ENCODE results near the gene FRYL. TPM values are rescaled to one million over a fixed set of nuclear protein-coding genes. Genes with fewer than 3 reads are reported as not detected.

FRYL gene
- polyA plus RNA-seq, 2 donors: 8.9 to 12.8 TPM

GRCh38 chr4:48660347-48660746, 119.7 kb downstream of the FRYL start:
- Histone ChIP-seq H3K4me1 (ENCODE audit: control insufficient read depth in 2 of 2, insufficient read depth in 2 of 2, low read length in 1 of 2) (no peaks in the 10 kb centered on the region), H3K27ac (ENCODE audit: low read depth in 2 of 2, low read length in 1 of 2) (no peak overlapping the region), H3K9me3 (ENCODE audit: control insufficient read depth in 2 of 2, insufficient read depth in 1 of 2, low read depth in 1 of 2, low read length in 1 of 2) (no peaks in the 10 kb centered on the region), H3K27me3 (ENCODE audit: control insufficient read depth in 1 of 2, insufficient read depth in 2 of 2, low read length in 2 of 2) (no peaks in the 10 kb centered on the region), H3K36me3 (ENCODE audit: control insufficient read depth in 2 of 2, insufficient read depth in 2 of 2, low read length in 1 of 2) (no peaks in the 10 kb centered on the region), H3K4me3 (ENCODE audit: low read depth in 1 of 2, low read length in 2 of 2) (no peak overlapping the region)

- no peaks in the 10 kb centered on the region for H3K36me3 ChIP-seq (ENCODE audit: control insufficient read depth in 2 of 2, insufficient read depth in 2 of 2, low read length in 1 of 2)
- H3K27ac ChIP-seq (ENCODE audit: low read depth in 2 of 2, low read length in 1 of 2): no peak overlapping the region
- 63 to 66% methylated on average over 4 of the region's 4 CpGs for WGBS, 2 donors
- no peaks in the 10 kb centered on the region for H3K9me3 ChIP-seq (ENCODE audit: control insufficient read depth in 2 of 2, insufficient read depth in 1 of 2, low read depth in 1 of 2, low read length in 1 of 2)
- no peaks in the 10 kb centered on the region for H3K4me1 ChIP-seq (ENCODE audit: control insufficient read depth in 2 of 2, insufficient read depth in 2 of 2, low read length in 1 of 2)
- H3K27me3 ChIP-seq (ENCODE audit: control insufficient read depth in 1 of 2, insufficient read depth in 2 of 2, low read length in 2 of 2): no peaks in the 10 kb centered on the region
- no peak overlapping the region for H3K4me3 ChIP-seq (ENCODE audit: low read depth in 1 of 2, low read length in 2 of 2)
Observed at GRCh38 chr4:48654015-48654664, 125.9 kb downstream of the FRYL start.

- WGBS, 2 donors: 53 to 57% methylated on average over 8 of the region's 8 CpGs
- no peak overlapping the region for H3K4me3 ChIP-seq (ENCODE audit: low read depth in 1 of 2, low read length in 2 of 2)
Observed at GRCh38 chr4:48653217-48654014, 126.7 kb downstream of the FRYL start.

GRCh38 chr4:48651914-48652313, 128.2 kb downstream of the FRYL start:
- Histone ChIP-seq H3K27ac (ENCODE audit: low read depth in 2 of 2, low read length in 1 of 2) (no peak overlapping the region), H3K4me1 (ENCODE audit: control insufficient read depth in 2 of 2, insufficient read depth in 2 of 2, low read length in 1 of 2) (no peaks in the 10 kb centered on the region), H3K4me3 (ENCODE audit: low read depth in 1 of 2, low read length in 2 of 2) (no peak overlapping the region), H3K27me3 (ENCODE audit: control insufficient read depth in 1 of 2, insufficient read depth in 2 of 2, low read length in 2 of 2) (no peaks in the 10 kb centered on the region), H3K9me3 (ENCODE audit: control insufficient read depth in 2 of 2, insufficient read depth in 1 of 2, low read depth in 1 of 2, low read length in 1 of 2) (no peaks in the 10 kb centered on the region), H3K36me3 (ENCODE audit: control insufficient read depth in 2 of 2, insufficient read depth in 2 of 2, low read length in 1 of 2) (no peaks in the 10 kb centered on the region)
- 59 to 68% methylated on average over 1 of the region's 1 CpG for WGBS, 2 donors

More at GRCh38 chr4:48653217-48654014, 126.7 kb downstream of the FRYL start:
- H3K27ac ChIP-seq (ENCODE audit: low read depth in 2 of 2, low read length in 1 of 2): no peak overlapping the region
- no peaks in the 10 kb centered on the region for H3K36me3 ChIP-seq (ENCODE audit: control insufficient read depth in 2 of 2, insufficient read depth in 2 of 2, low read length in 1 of 2)
- no peaks in the 10 kb centered on the region for H3K27me3 ChIP-seq (ENCODE audit: control insufficient read depth in 1 of 2, insufficient read depth in 2 of 2, low read length in 2 of 2)
- no peaks in the 10 kb centered on the region for H3K4me1 ChIP-seq (ENCODE audit: control insufficient read depth in 2 of 2, insufficient read depth in 2 of 2, low read length in 1 of 2)
- no peaks in the 10 kb centered on the region for H3K9me3 ChIP-seq (ENCODE audit: control insufficient read depth in 2 of 2, insufficient read depth in 1 of 2, low read depth in 1 of 2, low read length in 1 of 2)

- 78 to 82% methylated on average over 3 of the region's 3 CpGs for WGBS, 2 donors
- H3K36me3 ChIP-seq (ENCODE audit: control insufficient read depth in 2 of 2, insufficient read depth in 2 of 2, low read length in 1 of 2): no peaks in the 10 kb centered on the region
- no peaks in the 10 kb centered on the region for H3K4me1 ChIP-seq (ENCODE audit: control insufficient read depth in 2 of 2, insufficient read depth in 2 of 2, low read length in 1 of 2)
- no peaks in the 10 kb centered on the region for H3K27me3 ChIP-seq (ENCODE audit: control insufficient read depth in 1 of 2, insufficient read depth in 2 of 2, low read length in 2 of 2)
- H3K27ac ChIP-seq (ENCODE audit: low read depth in 2 of 2, low read length in 1 of 2): no peak overlapping the region
- no peaks in the 10 kb centered on the region for H3K9me3 ChIP-seq (ENCODE audit: control insufficient read depth in 2 of 2, insufficient read depth in 1 of 2, low read depth in 1 of 2, low read length in 1 of 2)
- H3K4me3 ChIP-seq (ENCODE audit: low read depth in 1 of 2, low read length in 2 of 2): no peak overlapping the region
Observed at GRCh38 chr4:48649505-48649904, 130.6 kb downstream of the FRYL start.

GRCh38 chr4:48645225-48645794, 134.8 kb downstream of the FRYL start:
- 78 to 89% methylated on average over 3 of the region's 3 CpGs for WGBS, 2 donors
- Histone ChIP-seq H3K4me1 (ENCODE audit: control insufficient read depth in 2 of 2, insufficient read depth in 2 of 2, low read length in 1 of 2) (no peaks in the 10 kb centered on the region), H3K27me3 (ENCODE audit: control insufficient read depth in 1 of 2, insufficient read depth in 2 of 2, low read length in 2 of 2) (no peaks in the 10 kb centered on the region)

GRCh38 chr4:48642421-48643374, 137.4 kb downstream of the FRYL start:
- Histone ChIP-seq H3K27me3 (ENCODE audit: control insufficient read depth in 1 of 2, insufficient read depth in 2 of 2, low read length in 2 of 2) (no peaks in the 10 kb centered on the region), H3K9me3 (ENCODE audit: control insufficient read depth in 2 of 2, insufficient read depth in 1 of 2, low read depth in 1 of 2, low read length in 1 of 2) (no peaks in the 10 kb centered on the region), H3K4me3 (ENCODE audit: low read depth in 1 of 2, low read length in 2 of 2) (no peak overlapping the region), H3K27ac (ENCODE audit: low read depth in 2 of 2, low read length in 1 of 2) (no peak overlapping the region), H3K4me1 (ENCODE audit: control insufficient read depth in 2 of 2, insufficient read depth in 2 of 2, low read length in 1 of 2) (no peaks in the 10 kb centered on the region), H3K36me3 (ENCODE audit: control insufficient read depth in 2 of 2, insufficient read depth in 2 of 2, low read length in 1 of 2) (no peaks in the 10 kb centered on the region)
- 65% methylated on average over 2 of the region's 2 CpGs for WGBS, 2 donors

More at GRCh38 chr4:48645225-48645794, 134.8 kb downstream of the FRYL start:
- Histone ChIP-seq H3K36me3 (ENCODE audit: control insufficient read depth in 2 of 2, insufficient read depth in 2 of 2, low read length in 1 of 2) (no peaks in the 10 kb centered on the region), H3K27ac (ENCODE audit: low read depth in 2 of 2, low read length in 1 of 2) (no peak overlapping the region), H3K9me3 (ENCODE audit: control insufficient read depth in 2 of 2, insufficient read depth in 1 of 2, low read depth in 1 of 2, low read length in 1 of 2) (no peaks in the 10 kb centered on the region), H3K4me3 (ENCODE audit: low read depth in 1 of 2, low read length in 2 of 2) (no peak overlapping the region)

GRCh38 chr4:48641401-48641800, 138.7 kb downstream of the FRYL start:
- Histone ChIP-seq H3K36me3 (ENCODE audit: control insufficient read depth in 2 of 2, insufficient read depth in 2 of 2, low read length in 1 of 2) (no peaks in the 10 kb centered on the region), H3K27me3 (ENCODE audit: control insufficient read depth in 1 of 2, insufficient read depth in 2 of 2, low read length in 2 of 2) (no peaks in the 10 kb centered on the region), H3K4me3 (ENCODE audit: low read depth in 1 of 2, low read length in 2 of 2) (no peak overlapping the region), H3K9me3 (ENCODE audit: control insufficient read depth in 2 of 2, insufficient read depth in 1 of 2, low read depth in 1 of 2, low read length in 1 of 2) (no peaks in the 10 kb centered on the region), H3K4me1 (ENCODE audit: control insufficient read depth in 2 of 2, insufficient read depth in 2 of 2, low read length in 1 of 2) (no peaks in the 10 kb centered on the region), H3K27ac (ENCODE audit: low read depth in 2 of 2, low read length in 1 of 2) (no peak overlapping the region)
- WGBS, 2 donors: 81 to 82% methylated on average over 4 of the region's 4 CpGs

GRCh38 chr4:48640699-48641098, 139.4 kb downstream of the FRYL start:
- H3K36me3 ChIP-seq (ENCODE audit: control insufficient read depth in 2 of 2, insufficient read depth in 2 of 2, low read length in 1 of 2): no peaks in the 10 kb centered on the region
- no peaks in the 10 kb centered on the region for H3K27me3 ChIP-seq (ENCODE audit: control insufficient read depth in 1 of 2, insufficient read depth in 2 of 2, low read length in 2 of 2)
- no peak overlapping the region for H3K27ac ChIP-seq (ENCODE audit: low read depth in 2 of 2, low read length in 1 of 2)
- no peaks in the 10 kb centered on the region for H3K9me3 ChIP-seq (ENCODE audit: control insufficient read depth in 2 of 2, insufficient read depth in 1 of 2, low read depth in 1 of 2, low read length in 1 of 2)
- H3K4me3 ChIP-seq (ENCODE audit: low read depth in 1 of 2, low read length in 2 of 2): no peak overlapping the region
- no peaks in the 10 kb centered on the region for H3K4me1 ChIP-seq (ENCODE audit: control insufficient read depth in 2 of 2, insufficient read depth in 2 of 2, low read length in 1 of 2)
- 74 to 75% methylated on average over 2 of the region's 2 CpGs for WGBS, 2 donors
